NT2/D1 (cell line): ENCODE measurements around the gene NUAK1.

Experiments used
- DNase-seq: peaks from one replicate; pipeline ENCODE4 v3.0.0-alpha.2; 2011; ENCODE audit warnings: low read depth, low spot score
- H3K27me3 ChIP-seq: 2 replicates; pipeline ENCODE4 v1.6.0; 2011; ENCODE audit warnings: mild to moderate bottlenecking; ENCODE audit not compliant: insufficient read length, insufficient read depth
- H3K36me3 ChIP-seq: 2 replicates; pipeline ENCODE4 v1.6.1; 2011; ENCODE audit warnings: mild to moderate bottlenecking, low read length, mixed read lengths; ENCODE audit not compliant: insufficient read depth, insufficient read length
- H3K4me1 ChIP-seq: 2 replicates; pipeline ENCODE4 v1.5.1; 2011; ENCODE audit not compliant: insufficient read depth, insufficient read length
- H3K4me3 ChIP-seq: 2 replicates; pipeline ENCODE4 v1.5.1; 2011; ENCODE audit warnings: low read depth; ENCODE audit not compliant: insufficient read length
- H3K9ac ChIP-seq: 2 replicates; pipeline ENCODE4 v1.6.0; 2011; ENCODE audit warnings: low read depth; ENCODE audit not compliant: insufficient read length
- H3K9me3 ChIP-seq: 2 replicates; pipeline ENCODE4 v1.5.1; 2011; ENCODE audit warnings: mild to moderate bottlenecking, low read length; ENCODE audit not compliant: insufficient read depth
- SUZ12 ChIP-seq: IDR thresholded peaks from 2 replicates; pipeline ENCODE4 v1.6.1; 2011; ENCODE audit not compliant: insufficient read length, insufficient read depth; ENCODE audit errors: extremely low read depth
- YY1 ChIP-seq: IDR thresholded peaks from 2 replicates; pipeline ENCODE4 v1.6.1; 2011; ENCODE audit not compliant: insufficient read length, insufficient read depth
- ZNF274 ChIP-seq: IDR thresholded peaks from 2 replicates; pipeline ENCODE4 v1.6.1; 2011; ENCODE audit warnings: mild to moderate bottlenecking, low read depth, low read length

The NUAK1 gene

DNA sequence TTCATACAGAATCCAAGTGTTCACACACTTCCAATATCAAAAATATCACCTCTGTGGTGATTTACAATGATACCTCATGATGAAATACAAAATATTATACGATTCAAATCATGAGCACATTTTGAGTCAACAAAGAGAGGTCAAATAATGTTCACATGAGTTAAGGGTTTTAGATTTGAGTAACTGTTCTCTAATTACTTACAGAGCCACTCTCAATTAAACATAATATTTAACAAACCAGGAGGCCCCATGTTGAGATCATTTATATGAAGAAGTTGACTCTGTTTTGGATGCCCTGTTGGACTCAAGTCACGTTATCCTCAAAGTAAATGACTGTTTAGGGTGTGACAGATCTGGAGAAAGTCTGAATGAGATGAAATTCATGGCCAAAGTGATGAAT is 53.5 kb downstream of the NUAK1 start:
- H3K9me3 ChIP-seq = no peaks in the 10 kb centered on the region
- H3K4me1 ChIP-seq = peaks cover 3% of the 10 kb centered on the region
- no peak for TF ChIP-seq SUZ12
- TF ChIP-seq YY1 = no peak
- no peak for TF ChIP-seq ZNF274
- no peak overlapping the region for H3K9ac ChIP-seq
- no peak for DNase-seq
- peaks cover 77% of the 10 kb centered on the region for H3K36me3 ChIP-seq
- H3K4me3 ChIP-seq = no peak overlapping the region
- H3K27me3 ChIP-seq = no peaks in the 10 kb centered on the region

GRCh38 chr12:106084759-106085158 is 54.0 kb downstream of the NUAK1 start:
- Histone ChIP-seq H3K9me3 (no peaks in the 10 kb centered on the region), H3K36me3 (peaks cover 77% of the 10 kb centered on the region), H3K4me1 (peaks cover 3% of the 10 kb centered on the region), H3K4me3 (no peak overlapping the region), H3K9ac (no peak overlapping the region), H3K27me3 (no peaks in the 10 kb centered on the region)
- TF ChIP-seq YY1 (no peak), ZNF274 (no peak), SUZ12 (no peak)
- no peak for DNase-seq

DNA sequence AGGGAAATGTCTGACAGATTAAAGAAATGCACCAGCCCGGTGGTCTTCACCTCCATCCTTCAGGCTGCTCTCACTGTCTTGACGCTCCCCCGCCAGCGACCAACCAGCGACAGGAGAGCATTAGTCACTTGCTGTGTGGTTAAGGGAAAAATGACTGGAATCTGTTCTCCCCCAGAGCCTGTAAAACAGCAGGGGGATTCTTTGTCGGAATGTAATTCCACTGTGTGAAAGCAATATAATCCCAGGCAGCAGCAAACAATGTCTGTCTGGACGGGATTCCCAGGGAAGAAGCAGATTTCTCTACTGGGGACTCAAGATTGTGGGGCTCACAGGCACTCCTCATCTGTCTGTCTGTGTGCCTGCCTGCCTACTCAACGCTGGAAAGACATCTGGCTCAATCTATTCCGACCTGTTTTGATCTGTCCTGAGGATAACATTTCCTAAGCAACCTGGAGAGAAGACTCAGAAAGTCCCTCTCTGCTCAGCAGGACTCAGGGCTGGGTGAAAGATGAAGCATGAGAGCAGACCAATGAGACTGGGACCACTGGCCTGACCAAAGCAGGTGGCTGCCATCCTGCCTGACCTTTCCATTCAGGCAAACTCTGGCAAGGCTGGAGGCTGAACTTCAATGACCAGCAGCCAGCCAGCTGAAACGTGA is 54.6 kb downstream of the NUAK1 start:
- no peaks in the 10 kb centered on the region for H3K9me3 ChIP-seq
- H3K4me1 ChIP-seq = peaks cover 3% of the 10 kb centered on the region
- H3K36me3 ChIP-seq = peaks cover 79% of the 10 kb centered on the region
- no peak for TF ChIP-seq YY1
- no peak for TF ChIP-seq ZNF274
- TF ChIP-seq SUZ12 = no peak
- no peaks in the 10 kb centered on the region for H3K27me3 ChIP-seq
- no peak overlapping the region for H3K9ac ChIP-seq
- no peak overlapping the region for H3K4me3 ChIP-seq
- DNase-seq = peak; percentile 95

DNA sequence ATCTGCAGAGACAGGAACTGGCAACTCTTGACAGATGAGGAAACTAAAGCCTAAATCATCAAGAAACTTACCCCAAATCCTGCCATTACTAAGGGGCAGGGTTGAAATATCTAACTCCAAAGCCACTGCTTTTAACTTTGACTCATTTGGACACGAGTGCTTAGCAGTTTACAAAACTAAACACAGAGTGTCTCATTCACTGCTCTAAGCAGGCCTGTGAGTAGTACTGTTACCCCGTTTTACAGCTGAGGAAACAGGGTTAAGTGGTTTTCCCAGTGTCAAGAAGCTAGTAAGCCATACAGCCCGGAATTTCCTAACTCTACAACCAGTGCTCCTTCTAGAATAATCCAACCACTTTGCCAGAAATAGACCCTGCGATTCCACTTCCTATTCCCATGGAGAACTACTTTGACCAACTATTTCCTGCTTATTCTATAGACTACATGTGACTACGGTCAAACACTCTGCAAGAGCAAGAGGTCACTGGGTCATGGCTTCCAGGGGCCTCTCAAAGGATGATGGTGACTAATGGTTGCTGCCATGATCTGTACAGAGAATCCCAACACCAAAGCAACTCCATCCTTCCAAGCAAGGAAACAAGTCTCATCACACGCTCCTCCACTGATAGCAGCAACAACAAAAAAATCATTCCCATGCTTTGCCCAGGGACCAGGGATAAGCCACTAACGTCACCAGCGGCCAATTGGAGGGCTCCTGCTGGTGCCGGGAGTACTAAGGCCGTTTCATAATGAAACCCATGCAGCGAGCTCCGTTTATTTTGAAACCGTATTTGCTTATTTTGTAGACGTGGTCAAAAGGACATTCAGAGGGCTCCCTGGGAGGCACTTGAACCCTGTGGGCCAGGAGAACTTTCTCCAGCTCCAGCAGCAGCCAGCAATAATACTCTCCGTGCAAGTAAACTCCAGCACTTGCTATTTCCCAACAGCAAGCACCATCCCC is 56.3 kb downstream of the NUAK1 start:
- DNase-seq = no peak
- no peaks in the 10 kb centered on the region for H3K9me3 ChIP-seq
- H3K27me3 ChIP-seq = no peaks in the 10 kb centered on the region
- H3K4me3 ChIP-seq = no peak overlapping the region
- H3K4me1 ChIP-seq = peaks cover 3% of the 10 kb centered on the region
- no peak overlapping the region for H3K9ac ChIP-seq
- H3K36me3 ChIP-seq = peaks cover 80% of the 10 kb centered on the region
- no peak for TF ChIP-seq SUZ12
- no peak for TF ChIP-seq ZNF274
- TF ChIP-seq YY1 = no peak

DNA sequence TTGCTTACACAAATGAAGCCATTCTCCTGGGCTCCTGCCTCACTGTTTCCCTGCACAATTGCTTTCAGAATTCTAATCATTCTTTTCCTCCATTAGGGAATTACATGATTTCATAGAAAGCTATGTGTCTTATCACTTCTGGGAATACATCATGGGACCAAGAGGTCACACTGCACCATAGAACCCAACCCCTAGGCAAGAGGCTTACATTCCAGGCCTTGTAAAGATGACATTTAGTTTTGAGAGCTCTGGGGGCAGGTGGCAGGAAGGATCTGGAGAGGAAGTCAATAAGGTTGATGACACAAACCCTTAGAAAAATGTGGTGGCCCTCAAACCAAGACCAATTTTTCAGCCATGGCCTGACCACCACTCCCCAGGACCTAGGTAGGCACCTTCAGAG is 57.1 kb downstream of the NUAK1 start:
- Histone ChIP-seq H3K4me3 (no peak overlapping the region), H3K36me3 (peaks cover 80% of the 10 kb centered on the region), H3K4me1 (peaks cover 3% of the 10 kb centered on the region)

GRCh38 chr12:106080791-106081170 is 58.0 kb downstream of the NUAK1 start:
- Histone ChIP-seq H3K4me1 (peaks cover 3% of the 10 kb centered on the region), H3K36me3 (peaks cover 80% of the 10 kb centered on the region), H3K9me3 (no peaks in the 10 kb centered on the region), H3K9ac (no peak overlapping the region), H3K4me3 (no peak overlapping the region), H3K27me3 (no peaks in the 10 kb centered on the region)
- TF ChIP-seq SUZ12 = no peak
- TF ChIP-seq ZNF274 = no peak
- TF ChIP-seq YY1 = no peak
- DNase-seq = no peak

More for the DNA sequence above, 57.1 kb downstream of the NUAK1 start:
- no peaks in the 10 kb centered on the region for H3K27me3 ChIP-seq
- DNase-seq = no peak
- H3K9ac ChIP-seq = no peak overlapping the region
- TF ChIP-seq ZNF274 = no peak
- H3K9me3 ChIP-seq = no peaks in the 10 kb centered on the region

DNA sequence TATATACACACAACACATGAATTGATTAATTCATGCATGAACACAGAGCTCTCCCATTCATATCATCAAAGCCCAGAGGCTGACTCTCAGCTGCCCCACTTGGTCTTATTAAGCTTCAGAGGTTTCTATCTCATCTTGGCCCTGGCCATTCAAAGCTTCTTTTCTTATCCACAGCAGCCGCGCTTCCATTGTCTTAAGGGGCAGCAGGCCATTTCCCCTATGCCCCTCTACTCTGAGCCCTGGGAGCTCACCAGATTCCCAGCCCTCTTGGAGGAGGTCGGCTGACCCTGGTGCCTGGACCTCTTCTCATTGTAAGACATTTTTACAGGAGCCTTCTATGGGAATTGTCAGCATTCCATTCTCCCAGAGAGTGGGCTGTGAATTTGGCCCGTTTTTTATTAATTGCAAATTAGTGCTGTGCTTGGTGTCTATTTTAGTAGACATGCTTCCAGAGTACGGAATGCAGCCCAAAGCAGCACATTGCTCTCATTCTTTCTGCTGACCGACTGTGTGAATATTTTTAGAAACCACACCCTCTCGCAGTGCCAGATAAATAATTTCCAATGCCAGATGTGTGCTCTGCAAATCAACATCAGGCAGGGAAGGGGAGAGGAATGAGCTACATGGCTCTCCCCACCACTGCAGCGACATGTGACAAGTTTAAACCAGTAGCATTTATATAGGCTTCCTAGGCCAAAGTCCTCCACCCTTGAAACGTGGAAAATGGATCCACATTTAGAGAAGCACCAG is 58.5 kb downstream of the NUAK1 start:
- DNase-seq = no peak
- TF ChIP-seq ZNF274 = no peak
- no peak for TF ChIP-seq YY1
- no peak for TF ChIP-seq SUZ12
- H3K36me3 ChIP-seq = peaks cover 79% of the 10 kb centered on the region
- H3K9ac ChIP-seq = no peak overlapping the region
- peaks cover 3% of the 10 kb centered on the region for H3K4me1 ChIP-seq
- H3K27me3 ChIP-seq = no peaks in the 10 kb centered on the region
- no peak overlapping the region for H3K4me3 ChIP-seq
- no peaks in the 10 kb centered on the region for H3K9me3 ChIP-seq
